Measurements from ENCODE around the gene DNAH2. TPM values are rescaled to one million over a fixed set of nuclear protein-coding genes. Genes with fewer than 3 reads are reported as not detected.
A peak's percentile ranks its signal among the peaks of the same experiment; 100 is the strongest.

Gene DNAH2
- total RNA-seq, 1 experiment from 2014 or later: 0.15 TPM

DNA sequence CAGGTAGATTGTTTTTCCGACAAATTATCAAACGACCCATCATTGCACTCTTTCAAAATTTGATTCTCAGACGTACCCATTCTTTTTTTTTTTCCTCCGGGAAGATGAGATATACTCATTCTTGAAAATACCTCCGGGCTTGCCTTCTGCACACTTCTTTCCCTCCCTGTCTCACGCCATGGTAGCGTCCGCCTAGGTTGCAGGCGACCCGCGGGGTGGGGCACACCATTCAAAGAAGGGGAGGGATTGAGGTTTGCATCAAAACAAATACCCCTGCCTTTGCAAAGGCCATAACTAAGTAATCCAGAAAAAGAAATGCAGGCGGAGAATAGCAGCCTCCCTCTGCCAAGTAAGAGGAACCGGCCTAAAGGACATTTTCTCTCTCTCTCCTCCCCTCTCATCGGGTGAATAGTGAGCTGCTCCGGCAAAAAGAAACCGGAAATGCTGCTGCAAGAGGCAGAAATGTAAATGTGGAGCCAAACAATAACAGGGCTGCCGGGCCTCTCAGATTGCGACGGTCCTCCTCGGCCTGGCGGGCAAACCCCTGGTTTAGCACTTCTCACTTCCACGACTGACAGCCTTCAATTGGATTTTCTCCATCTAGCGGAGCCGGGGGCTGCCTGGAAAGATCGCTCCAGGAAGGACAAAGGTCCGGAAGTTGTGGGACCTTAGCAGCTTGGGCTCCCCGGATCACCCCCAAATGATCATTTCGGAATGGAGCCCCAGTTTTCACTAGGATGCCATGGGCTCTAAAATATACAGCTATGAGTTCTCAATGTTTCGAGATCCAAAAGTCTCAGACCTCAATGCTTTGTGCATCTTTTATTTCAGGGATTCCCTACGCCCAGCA, 31.1 kb upstream of the DNAH2 start:
- Mint-ChIP-seq H3K36me3 (ENCODE audit: insufficient read depth in 1 of 3, low read depth in 3 of 3) (peaks cover 18 to 40% (median 35%) of the 10 kb centered on the region in 3 experiments), H3K9me3 (no peaks in the 10 kb centered on the region; a peak in 1 of 5 replicates), H3K4me3 (peak overlapping the region; percentile 94 to 97), H3K27me3 (ENCODE audit: low read depth) (no peaks in the 10 kb centered on the region), H3K27ac (peak overlapping the region; percentile 100), H3K4me1 (peaks cover 25 to 31% of the 10 kb centered on the region in 2 experiments)
- Histone ChIP-seq H3K18ac (ENCODE audit: insufficient read length, low read depth, low read length) (peak overlapping the region; percentile 98), H3K27ac (ENCODE audit: insufficient read length, low read depth, low read length) (peak overlapping the region; percentile 90), H3K79me2 (ENCODE audit: insufficient read depth, low read length) (peaks cover 29% of the 10 kb centered on the region), H3K79me1 (ENCODE audit: insufficient read depth, low read depth, low read length, poor library complexity, severe bottlenecking) (no peaks in the 10 kb centered on the region), H4K8ac (replicated peaks; ENCODE audit: insufficient read length, low read depth, low read length) (peak overlapping the region; percentile 61), H3T11ph (ENCODE audit: low read length) (peak overlapping the region; percentile 87), H3K4me1 (ENCODE audit: insufficient read depth, low read length) (no peaks in the 10 kb centered on the region; the same call in 1 of the 2 replicates), H2BK20ac (ENCODE audit: low read depth, low read length, poor library complexity, severe bottlenecking) (no peak overlapping the region), H3K9ac (ENCODE audit: extremely low read depth, insufficient read length, low read length) (peak overlapping the region; percentile 98), H3K23me2 (ENCODE audit: insufficient read length, low read depth, low read length, poor library complexity, severe bottlenecking) (peaks cover 18% of the 10 kb centered on the region), H2BK5ac (ENCODE audit: insufficient read length, low read length) (peak overlapping the region; percentile 87), H4K5ac (ENCODE audit: insufficient read length, low read depth, low read length) (peak overlapping the region; percentile 92), H4K91ac (ENCODE audit: insufficient read length, low read depth, low read length) (peak overlapping the region; percentile 54), H3K9me3 (ENCODE audit: control insufficient read depth, low read depth, low read length) (no peaks in the 10 kb centered on the region), H3K14ac (ENCODE audit: insufficient read depth, low read length) (peak overlapping the region; percentile 96), H2BK12ac (ENCODE audit: insufficient read length, low read depth, low read length) (no peak overlapping the region), H3K56ac (ENCODE audit: insufficient read length, low read depth, low read length) (peak overlapping the region; percentile 86), H2BK15ac (ENCODE audit: low read depth, low read length) (no peak overlapping the region; the same call in 1 of the 2 replicates), H3K4ac (ENCODE audit: low read depth, low read length) (peak overlapping the region; percentile 69; the same call in 1 of the 2 replicates), H2BK120ac (ENCODE audit: low read depth, low read length, poor library complexity, severe bottlenecking) (peak overlapping the region; percentile 87), H3K23ac (ENCODE audit: insufficient read length, low read depth, low read length) (peak overlapping the region; percentile 37), H2AFZ (ENCODE audit: low read length) (no peak overlapping the region), H3K4me2 (ENCODE audit: insufficient read depth, insufficient read length, low read length) (peak overlapping the region; percentile 87), H2AK5ac (ENCODE audit: insufficient read length, low read length) (no peak overlapping the region), H3K27me3 (ENCODE audit: insufficient read depth, low read length) (no peaks in the 10 kb centered on the region), H4K20me1 (ENCODE audit: control insufficient read depth, insufficient read depth, insufficient read length) (no peaks in the 10 kb centered on the region)
- WGBS (ENCODE audit: extremely low coverage, insufficient read length, low lambda C conversion rate): no CpG with 5 or more reads among the region's 30 CpGs
- peak; percentile 88 for DNase-seq
- TF ChIP-seq, protein P1, sequence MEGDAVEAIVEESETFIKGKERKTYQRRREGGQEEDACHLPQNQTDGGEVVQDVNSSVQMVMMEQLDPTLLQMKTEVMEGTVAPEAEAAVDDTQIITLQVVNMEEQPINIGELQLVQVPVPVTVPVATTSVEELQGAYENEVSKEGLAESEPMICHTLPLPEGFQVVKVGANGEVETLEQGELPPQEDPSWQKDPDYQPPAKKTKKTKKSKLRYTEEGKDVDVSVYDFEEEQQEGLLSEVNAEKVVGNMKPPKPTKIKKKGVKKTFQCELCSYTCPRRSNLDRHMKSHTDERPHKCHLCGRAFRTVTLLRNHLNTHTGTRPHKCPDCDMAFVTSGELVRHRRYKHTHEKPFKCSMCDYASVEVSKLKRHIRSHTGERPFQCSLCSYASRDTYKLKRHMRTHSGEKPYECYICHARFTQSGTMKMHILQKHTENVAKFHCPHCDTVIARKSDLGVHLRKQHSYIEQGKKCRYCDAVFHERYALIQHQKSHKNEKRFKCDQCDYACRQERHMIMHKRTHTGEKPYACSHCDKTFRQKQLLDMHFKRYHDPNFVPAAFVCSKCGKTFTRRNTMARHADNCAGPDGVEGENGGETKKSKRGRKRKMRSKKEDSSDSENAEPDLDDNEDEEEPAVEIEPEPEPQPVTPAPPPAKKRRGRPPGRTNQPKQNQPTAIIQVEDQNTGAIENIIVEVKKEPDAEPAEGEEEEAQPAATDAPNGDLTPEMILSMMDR (conservative IDR thresholded peaks at IDR 0.05): no peak
